Right cardiac atrium (tissue), 5 donors: Measurements from ENCODE around the gene TTC38. TPM values are rescaled to one million over a fixed set of nuclear protein-coding genes. Genes with fewer than 3 reads are reported as not detected.
A peak's percentile ranks its signal among the peaks of the same experiment; 100 is the strongest.

Experiments
- ATAC-seq, 2 donors: fragments of 200-7000 bp; cut with Tn5 transposase; one replicate each; pipeline versions ENCODE4 v1.8.0 to v1.9.1; 2020; ENCODE audit warnings: moderate library complexity in 2 of 2, mild to moderate bottlenecking in 1 of 2
- DNase-seq, 3 donors: peaks; one replicate each; pipeline ENCODE4 v3.0.0-alpha.2; 2020
- H3K27ac ChIP-seq: one replicate; pipeline ENCODE4 v1.5.1; 2013; ENCODE audit warnings: mild to moderate bottlenecking, low read length, control low read depth, moderate library complexity
- H3K27me3 ChIP-seq: one replicate; pipeline ENCODE4 v1.6.1; 2013; ENCODE audit not compliant: control insufficient read depth, insufficient read depth
- H3K4me1 ChIP-seq: one replicate; pipeline ENCODE4 v1.6.1; 2013; ENCODE audit warnings: low read length; ENCODE audit not compliant: control insufficient read depth, insufficient read depth
- H3K4me3 ChIP-seq: one replicate; pipeline ENCODE4 v1.5.1; 2013; ENCODE audit warnings: low read length, control low read depth
- H3K9me3 ChIP-seq: one replicate; pipeline ENCODE4 v1.6.1; 2013; ENCODE audit warnings: low read length; ENCODE audit not compliant: control insufficient read depth
- WGBS: extraction: QIAGEN DNeasy Blood & Tissue Kit; methylation state at CpG from one replicate; pipeline ENCODE4 v1.1.7; 2013; 5-methylcytosine and 5-hydroxymethylcytosine counted together
- intact Hi-C, 4 donors: fragments of 100-400 bp; cut with DNase I; formaldehyde crosslinking; loops; one replicate each; pipeline versions ENCODE4 v1.11.0 to v1.14.0; 2022 to 2023
- polyA plus RNA-seq: library from polyadenylated mRNA; stranded (reverse); fragments of 200-250 nt; gene quantifications from one replicate; pipeline ENCODE4 v1.2.3, GENCODE V29; 2013
- total RNA-seq, 4 donors: library from RNA; stranded (reverse); fragmentation: NEBNext Ultra II Directional; extraction: Animal tissue kit (Norgen Biotek cat#: 25700); gene quantifications; one replicate each; pipeline ENCODE4 v1.2.1, GENCODE V29; 2021
- donor health status: healthy with polysubstance abuse.
- donor health status: DM: no; HTN: yes; CAD: no.
- donor health status: DM: no; HTN: no; CAD: no.
- donor health status: DM: no; HTN: yes; CAD: no; lungs with severe emphysema.
- donor health status: DM: yes; HTN: yes; CAD: no.

Gene TTC38
- total and polyA plus RNA-seq, 5 donors = 16.6 to 30.7 (median 26.7) TPM

GRCh38 chr22:46246178-46246577 lies 21.6 kb upstream of the TTC38 start:
- intact Hi-C loops = no loop called here
- Histone ChIP-seq H3K27me3 (no peaks in the 10 kb centered on the region), H3K27ac (peak overlapping the region; percentile 7), H3K4me3 (no peak overlapping the region), H3K4me1 (peaks cover 15% of the 10 kb centered on the region), H3K9me3 (no peaks in the 10 kb centered on the region)
- no peak for ATAC-seq
- DNase-seq = no peak
- WGBS = 96% methylated on average over 10 of the region's 10 CpGs

- intact Hi-C loops = no loop called here
- WGBS = 72% methylated on average over 2 of the region's 2 CpGs
Measured at GRCh38 chr22:46247443-46247975, 20.3 kb upstream of the TTC38 start.

GRCh38 chr22:46250035-46250782 lies 17.6 kb upstream of the TTC38 start, which contains the start of gene CDPF1:
TSS of gene CDPF1 (minus strand) at chr22:46250293. CDS start at chr22:46248284, 2,009 bp downstream.
- peak within 1 kb of the TSS; percentile 98 for H3K27ac ChIP-seq
- H3K27me3 ChIP-seq = no peaks in the 10 kb centered on the region
- peak within 1 kb of the TSS; percentile 60 for H3K4me3 ChIP-seq
- H3K9me3 ChIP-seq = no peaks in the 10 kb centered on the region
- peak; percentile 94 to 98 (median 97) for DNase-seq
- H3K4me1 ChIP-seq = peaks cover 12% of the 10 kb centered on the region
- WGBS = under 1% methylated on average over 89 of the region's 89 CpGs
- ATAC-seq = peak; percentile 96 to 97
- intact Hi-C loops = loop anchor here in 1 of 4 donors (10.0 kb wide), 1 partner anchor 105 kb away; no protein-coding TSS in a partner anchor

More at GRCh38 chr22:46247443-46247975, 20.3 kb upstream of the TTC38 start:
- Histone ChIP-seq H3K4me1 (peaks cover 17% of the 10 kb centered on the region), H3K9me3 (no peaks in the 10 kb centered on the region), H3K27me3 (no peaks in the 10 kb centered on the region), H3K27ac (peak overlapping the region; percentile 14), H3K4me3 (no peak overlapping the region)
- DNase-seq = no peak
- no peak for ATAC-seq

- Histone ChIP-seq H3K4me1 (peaks cover 9% of the 10 kb centered on the region), H3K27ac (peak overlapping the region; percentile 64), H3K9me3 (no peaks in the 10 kb centered on the region), H3K27me3 (no peaks in the 10 kb centered on the region), H3K4me3 (peak overlapping the region; percentile 60)
- intact Hi-C loops = loop anchor here in 1 of 4 donors (10.0 kb wide), 1 partner anchor 106 kb away; no protein-coding TSS in a partner anchor
- ATAC-seq (peak; percentile 2 to 13), DNase-seq (peak in 1 of 3 donors; percentile 23)
- WGBS = 12% methylated on average over 25 of the region's 25 CpGs
Measured at GRCh38 chr22:46250783-46251125, 17.1 kb upstream of the TTC38 start.

GRCh38 chr22:46251266-46251665 lies 16.5 kb upstream of the TTC38 start:
- DNase-seq (no peak), ATAC-seq (no peak)
- Histone ChIP-seq H3K27me3 (no peaks in the 10 kb centered on the region), H3K4me3 (peak overlapping the region; percentile 60), H3K4me1 (peaks cover 9% of the 10 kb centered on the region), H3K9me3 (no peaks in the 10 kb centered on the region), H3K27ac (peak overlapping the region; percentile 14)
- 78% methylated on average over 7 of the region's 7 CpGs for WGBS
- intact Hi-C loops = loop anchor here in 1 of 4 donors (10.0 kb wide), 1 partner anchor 106 kb away; no protein-coding TSS in a partner anchor

GRCh38 chr22:46251816-46252380 lies 15.9 kb upstream of the TTC38 start:
- 92% methylated on average over 9 of the region's 9 CpGs for WGBS
- Histone ChIP-seq H3K4me3 (no peak overlapping the region), H3K4me1 (peaks cover 9% of the 10 kb centered on the region)

GRCh38 chr22:46256358-46256958 lies 11.3 kb upstream of the TTC38 start:
- Histone ChIP-seq H3K4me3 (no peak overlapping the region), H3K4me1 (peaks cover 4% of the 10 kb centered on the region), H3K27me3 (no peaks in the 10 kb centered on the region), H3K27ac (no peak overlapping the region), H3K9me3 (no peaks in the 10 kb centered on the region)
- WGBS = 72% methylated on average over 8 of the region's 8 CpGs
- ATAC-seq = no peak
- DNase-seq = no peak
- intact Hi-C loops = loop anchor here in 1 of 4 donors (10.0 kb wide), 1 partner anchor 112 kb away; no protein-coding TSS in a partner anchor

More at GRCh38 chr22:46251816-46252380, 15.9 kb upstream of the TTC38 start:
- Histone ChIP-seq H3K27ac (no peak overlapping the region), H3K9me3 (no peaks in the 10 kb centered on the region), H3K27me3 (no peaks in the 10 kb centered on the region)
- ATAC-seq (no peak), DNase-seq (no peak)
- intact Hi-C loops = loop anchor here in 1 of 4 donors (10.0 kb wide), 1 partner anchor 107 kb away; no protein-coding TSS in a partner anchor

GRCh38 chr22:46259374-46259773 lies 8.4 kb upstream of the TTC38 start:
- intact Hi-C loops = loop anchor here in 1 of 4 donors (10.0 kb wide), 1 partner anchor 115 kb away; no protein-coding TSS in a partner anchor
- H3K27me3 ChIP-seq = no peaks in the 10 kb centered on the region
- no peak overlapping the region for H3K27ac ChIP-seq
- 72% methylated on average over 12 of the region's 12 CpGs for WGBS
- H3K4me3 ChIP-seq = no peak overlapping the region
- no peaks in the 10 kb centered on the region for H3K9me3 ChIP-seq
- no peak for ATAC-seq
- DNase-seq = no peak
- peaks cover 4% of the 10 kb centered on the region for H3K4me1 ChIP-seq

GRCh38 chr22:46260038-46260437 lies 7.8 kb upstream of the TTC38 start:
- ATAC-seq (peak in 1 of 2 donors; percentile 22), DNase-seq (no peak)
- Histone ChIP-seq H3K27me3 (no peaks in the 10 kb centered on the region), H3K4me3 (no peak overlapping the region), H3K27ac (no peak overlapping the region), H3K9me3 (no peaks in the 10 kb centered on the region), H3K4me1 (peaks cover 4% of the 10 kb centered on the region)
- intact Hi-C loops = no loop called here
- WGBS = 63% methylated on average over 6 of the region's 6 CpGs

GRCh38 chr22:46262449-46263215 lies 5.2 kb upstream of the TTC38 start:
- H3K27me3 ChIP-seq = no peaks in the 10 kb centered on the region
- H3K27ac ChIP-seq = no peak overlapping the region
- H3K4me1 ChIP-seq = peaks cover 4% of the 10 kb centered on the region
- no peaks in the 10 kb centered on the region for H3K9me3 ChIP-seq
- WGBS = 8% methylated on average over 109 of the region's 109 CpGs
- H3K4me3 ChIP-seq = peak overlapping the region; percentile 33
- peak; percentile 66 to 71 for ATAC-seq
- DNase-seq = peak; percentile 77 to 90 (median 89)
- intact Hi-C loops = no loop called here
